Hematopoietic multipotent progenitor cell (in vitro differentiated cells): ENCODE data around the gene TSSK6. TPM values are rescaled to one million over a fixed set of nuclear protein-coding genes. Genes with fewer than 3 reads are reported as not detected.

Source experiments
- DNase-seq, 3 donors: peaks; one replicate each; pipeline ENCODE4 v3.0.0-alpha.2; 2011 to 2015; ENCODE audit warnings: low read depth in 2 of 3, low spot score in 2 of 3
- total RNA-seq: library from RNA; depleted of rRNA; stranded (reverse); fragments of >200 nt; gene quantifications from one replicate; pipeline ENCODE4 v1.2.3, GENCODE V29; 2012

The TSSK6 gene
- total RNA-seq, 1 donor, result 5.4 TPM

DNA sequence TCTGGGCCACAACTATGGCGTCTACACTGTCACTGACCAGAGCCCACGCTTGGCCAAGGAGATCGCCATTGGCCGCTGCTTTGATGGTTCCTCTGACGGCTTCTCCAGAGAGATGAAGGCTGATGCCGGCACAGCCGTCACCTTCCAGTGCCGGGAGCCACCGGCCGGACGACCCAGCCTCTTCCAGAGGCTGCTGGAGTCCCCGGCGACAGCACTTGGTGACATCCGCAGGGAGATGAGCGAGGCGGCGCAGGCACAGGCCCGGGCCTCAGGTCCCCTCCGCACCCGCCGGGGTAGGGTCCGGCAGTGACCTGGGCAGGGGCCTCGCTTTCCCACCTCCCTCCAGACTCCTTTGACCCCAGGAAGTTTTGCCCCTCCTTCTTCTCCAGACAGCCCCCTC is 30.4 kb upstream of the TSSK6 start:
- no peak for DNase-seq

DNA sequence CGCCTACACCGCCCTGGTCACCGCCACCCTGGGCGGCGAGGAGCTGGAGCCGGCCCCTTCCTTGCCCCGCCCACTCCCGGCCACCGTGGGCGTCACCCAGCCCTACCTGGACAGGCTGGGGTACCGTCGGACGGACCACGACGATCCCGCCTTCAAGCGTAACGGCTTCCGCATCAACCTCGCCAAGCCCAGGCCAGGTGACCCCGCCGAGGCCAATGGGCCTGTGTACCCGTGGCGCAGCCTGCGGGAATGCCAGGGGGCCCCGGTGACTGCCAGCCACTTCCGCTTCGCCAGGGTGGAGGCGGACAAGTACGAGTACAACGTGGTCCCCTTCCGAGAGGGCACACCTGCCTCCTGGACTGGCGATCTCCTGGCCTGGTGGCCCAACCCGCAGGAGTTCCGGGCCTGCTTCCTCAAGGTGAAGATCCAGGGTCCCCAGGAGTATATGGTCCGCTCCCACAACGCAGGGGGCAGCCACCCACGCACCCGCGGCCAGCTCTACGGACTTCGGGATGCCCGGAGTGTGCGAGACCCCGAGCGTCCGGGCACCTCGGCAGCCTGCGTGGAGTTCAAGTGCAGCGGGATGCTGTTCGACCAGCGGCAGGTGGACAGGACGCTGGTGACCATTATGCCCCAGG is 29.7 kb upstream of the TSSK6 start:
- DNase-seq, result no peak

DNA sequence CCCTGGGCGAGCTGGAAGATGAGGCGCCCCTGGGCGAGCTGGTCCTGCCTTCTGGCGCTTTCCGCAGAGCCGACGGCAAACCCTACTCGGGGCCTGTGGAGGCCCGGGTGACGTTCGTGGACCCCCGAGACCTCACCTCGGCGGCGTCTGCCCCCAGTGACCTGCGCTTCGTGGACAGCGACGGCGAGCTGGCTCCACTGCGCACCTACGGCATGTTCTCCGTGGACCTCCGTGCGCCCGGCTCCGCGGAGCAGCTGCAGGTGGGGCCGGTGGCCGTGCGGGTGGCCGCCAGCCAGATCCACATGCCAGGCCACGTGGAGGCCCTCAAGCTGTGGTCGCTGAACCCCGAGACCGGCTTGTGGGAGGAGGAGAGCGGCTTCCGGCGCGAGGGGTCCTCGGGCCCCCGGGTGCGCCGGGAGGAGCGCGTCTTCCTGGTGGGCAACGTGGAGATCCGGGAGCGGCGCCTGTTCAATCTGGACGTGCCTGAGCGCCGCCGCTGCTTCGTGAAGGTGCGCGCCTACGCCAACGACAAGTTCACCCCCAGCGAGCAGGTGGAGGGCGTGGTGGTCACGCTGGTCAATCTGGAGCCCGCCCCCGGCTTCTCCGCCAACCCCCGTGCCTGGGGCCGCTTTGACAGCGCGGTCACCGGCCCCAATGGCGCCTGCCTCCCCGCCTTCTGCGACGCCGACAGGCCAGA is 29.1 kb upstream of the TSSK6 start:
- DNase-seq, result no peak

DNA sequence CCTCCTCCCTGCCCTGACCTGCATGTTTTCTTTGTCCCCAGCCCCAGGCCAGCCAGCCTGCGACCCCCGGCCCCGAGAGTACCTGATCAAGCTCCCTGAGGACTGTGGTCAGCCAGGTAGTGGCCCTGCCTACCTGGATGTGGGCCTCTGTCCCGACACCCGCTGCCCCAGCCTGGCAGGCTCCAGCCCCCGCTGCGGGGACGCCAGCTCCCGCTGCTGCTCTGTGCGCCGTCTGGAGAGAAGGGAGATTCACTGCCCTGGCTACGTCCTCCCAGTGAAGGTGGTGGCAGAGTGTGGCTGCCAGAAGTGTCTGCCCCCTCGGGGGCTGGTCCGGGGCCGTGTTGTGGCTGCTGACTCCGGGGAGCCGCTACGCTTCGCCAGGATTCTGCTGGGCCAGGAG is 28.3 kb upstream of the TSSK6 start:
- no peak for DNase-seq

DNA sequence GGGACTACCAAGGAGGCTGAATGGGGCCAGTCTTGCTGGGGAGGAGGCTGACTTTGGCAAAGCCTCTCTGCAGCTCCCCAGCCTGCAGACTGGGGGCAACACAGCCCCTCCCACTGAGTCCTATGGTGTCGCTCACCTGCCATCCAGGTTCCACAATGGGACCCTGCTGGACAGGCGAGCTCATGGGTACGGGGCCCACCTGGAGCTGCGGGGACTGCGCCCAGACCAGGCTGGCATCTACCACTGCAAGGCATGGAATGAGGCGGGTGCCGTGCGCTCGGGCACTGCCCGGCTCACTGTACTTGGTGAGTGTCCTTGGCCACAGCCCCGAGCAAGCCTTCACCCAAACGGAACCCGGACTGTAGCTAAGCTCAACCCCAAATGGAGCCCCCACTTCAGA is 27.8 kb upstream of the TSSK6 start:
- DNase-seq, result no peak

DNA sequence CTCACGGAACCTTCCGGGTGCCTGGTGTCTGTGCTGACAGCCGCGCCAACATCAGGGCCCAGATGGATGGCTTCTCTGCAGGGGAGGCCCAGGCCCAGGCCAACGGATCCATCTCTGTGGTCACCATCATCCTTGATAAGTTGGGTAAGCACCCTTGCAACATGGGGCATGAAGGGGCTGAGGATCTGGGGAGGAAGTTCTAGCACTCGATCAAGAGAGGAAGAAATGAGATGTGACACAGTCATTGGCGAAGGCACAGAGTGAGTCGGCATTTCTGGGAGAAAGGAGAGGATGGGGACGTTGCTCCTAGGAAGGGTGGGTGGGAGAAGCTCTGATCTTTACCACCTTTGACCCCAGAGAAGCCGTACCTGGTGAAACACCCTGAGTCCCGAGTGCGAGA is 27.2 kb upstream of the TSSK6 start:
- no peak for DNase-seq

DNA sequence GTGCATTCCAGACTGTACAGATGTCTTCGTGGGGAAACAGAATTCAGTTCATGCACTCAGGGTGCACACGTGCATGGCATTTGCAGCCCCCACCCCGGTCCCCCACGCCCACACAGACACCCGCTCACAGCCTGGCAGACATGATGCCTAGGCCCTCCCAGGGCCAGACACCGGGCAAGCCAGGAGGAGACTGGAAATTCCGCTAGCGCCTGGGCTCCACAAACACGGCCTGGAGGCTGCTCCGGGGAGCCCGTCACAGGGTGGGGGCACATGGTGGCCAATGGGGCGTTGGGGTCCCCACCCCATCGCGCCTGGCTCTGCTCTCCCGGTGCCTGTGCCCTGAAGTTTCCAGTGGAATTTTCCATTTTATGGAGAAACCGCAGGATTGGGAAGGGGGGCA is 26.3 kb upstream of the TSSK6 start:
- DNase-seq, result no peak

DNA sequence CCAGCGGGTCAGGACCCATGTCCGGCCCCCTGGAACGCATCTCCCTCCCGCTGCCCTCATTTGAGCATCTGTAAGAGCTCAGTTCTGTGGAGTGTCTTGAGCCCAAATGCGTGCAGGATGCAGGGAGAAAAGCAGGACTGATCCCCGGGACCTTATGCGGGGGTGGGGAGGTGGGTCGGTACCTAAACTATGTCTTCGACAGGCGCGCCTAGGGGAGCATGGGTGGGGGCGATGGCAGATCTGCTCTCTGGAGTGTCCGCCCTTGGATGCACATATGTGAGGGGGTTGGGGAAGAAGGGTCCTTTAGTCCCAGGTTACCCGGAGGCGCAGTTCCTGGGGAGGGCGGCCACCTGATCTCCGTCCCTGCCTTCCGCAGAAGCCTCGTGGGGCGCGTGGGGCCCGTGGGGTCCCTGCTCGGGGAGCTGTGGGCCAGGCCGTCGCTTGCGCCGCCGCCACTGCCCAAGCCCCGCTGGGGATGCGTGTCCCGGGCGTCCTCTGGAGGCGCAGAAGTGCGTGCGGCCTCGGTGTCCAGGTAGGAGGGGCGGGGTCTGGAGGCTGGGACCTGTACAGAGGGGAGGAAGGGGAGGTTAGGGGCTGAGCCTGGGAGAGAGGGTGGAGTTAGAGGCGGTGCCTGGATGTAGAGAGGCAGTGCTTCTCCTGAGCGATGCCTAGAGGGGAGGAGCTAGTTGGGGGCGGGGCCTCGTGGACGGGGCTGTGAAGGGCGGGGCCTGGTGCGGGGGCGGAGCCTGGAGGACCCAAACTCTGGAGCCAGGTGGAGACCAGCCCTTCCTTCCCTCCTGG is 25.6 kb upstream of the TSSK6 start:
- DNase-seq, result peak in 2 of 3 donors; percentile 73 to 75

DNA sequence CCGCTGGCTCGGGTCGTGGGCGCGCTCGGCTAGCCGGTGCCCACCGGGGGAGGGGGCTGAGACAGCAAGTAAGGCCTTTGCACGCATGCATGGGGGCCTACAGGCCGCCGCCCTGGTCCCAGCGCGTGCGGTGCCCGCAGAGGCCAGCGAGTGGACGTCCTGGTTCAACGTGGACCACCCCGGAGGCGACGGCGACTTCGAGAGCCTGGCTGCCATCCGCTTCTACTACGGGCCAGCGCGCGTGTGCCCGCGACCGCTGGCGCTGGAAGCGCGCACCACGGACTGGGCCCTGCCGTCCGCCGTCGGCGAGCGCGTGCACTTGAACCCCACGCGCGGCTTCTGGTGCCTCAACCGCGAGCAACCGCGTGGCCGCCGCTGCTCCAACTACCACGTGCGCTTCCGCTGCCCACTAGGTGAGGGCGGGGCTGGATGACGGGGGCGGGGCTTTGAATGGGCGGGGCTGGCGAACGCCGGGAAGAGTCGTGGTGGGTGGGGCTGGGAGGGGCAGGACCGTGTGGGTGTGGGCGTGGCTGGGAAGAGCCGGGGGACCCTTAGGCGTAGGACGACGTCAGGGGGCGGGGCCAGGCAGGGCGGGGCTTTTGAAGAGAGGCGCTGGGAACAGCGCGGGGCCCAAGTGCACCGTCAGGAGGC is 24.8 kb upstream of the TSSK6 start:
- peak in 2 of 3 donors; percentile 70 to 80 for DNase-seq

DNA sequence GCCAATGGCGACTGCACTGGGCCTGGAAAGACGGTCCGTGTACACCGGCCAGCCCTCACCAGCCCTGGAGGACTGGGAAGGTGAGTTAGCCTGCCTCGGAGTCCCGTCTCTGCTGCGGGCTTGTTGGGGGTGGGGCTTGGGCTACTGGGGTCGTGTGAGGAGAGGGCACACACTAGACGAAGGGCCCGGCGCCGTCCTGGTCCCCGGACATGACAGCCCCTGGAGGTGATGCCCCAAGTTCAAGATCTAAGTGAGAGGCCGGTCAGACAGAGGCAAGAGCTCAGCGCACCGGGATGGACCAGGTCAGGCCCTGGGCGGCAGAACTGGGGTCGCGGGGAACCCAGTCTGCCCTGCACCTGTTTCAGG is 24.3 kb upstream of the TSSK6 start:
- DNase-seq, result no peak

DNA sequence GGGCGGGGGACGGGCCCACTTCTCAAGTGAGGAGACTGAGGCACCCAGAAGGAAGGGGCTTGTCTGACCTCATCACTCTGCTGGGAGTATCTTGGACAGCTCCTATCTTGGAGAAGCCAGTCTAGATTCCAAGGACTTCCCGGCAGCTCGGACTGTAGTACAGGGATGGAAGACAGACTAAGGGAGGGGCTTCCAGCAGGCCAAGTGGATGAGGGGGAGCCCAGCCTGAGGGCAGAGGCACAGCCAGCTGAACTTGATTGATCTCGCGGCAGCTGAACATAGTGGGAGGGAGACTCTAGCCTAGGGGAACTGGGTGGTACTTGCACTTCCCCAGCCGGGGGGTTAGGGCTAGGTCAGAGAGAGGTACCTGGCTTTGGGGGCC is 23.4 kb upstream of the TSSK6 start:
- DNase-seq, result peak in 1 of 3 donors; percentile 29

DNA sequence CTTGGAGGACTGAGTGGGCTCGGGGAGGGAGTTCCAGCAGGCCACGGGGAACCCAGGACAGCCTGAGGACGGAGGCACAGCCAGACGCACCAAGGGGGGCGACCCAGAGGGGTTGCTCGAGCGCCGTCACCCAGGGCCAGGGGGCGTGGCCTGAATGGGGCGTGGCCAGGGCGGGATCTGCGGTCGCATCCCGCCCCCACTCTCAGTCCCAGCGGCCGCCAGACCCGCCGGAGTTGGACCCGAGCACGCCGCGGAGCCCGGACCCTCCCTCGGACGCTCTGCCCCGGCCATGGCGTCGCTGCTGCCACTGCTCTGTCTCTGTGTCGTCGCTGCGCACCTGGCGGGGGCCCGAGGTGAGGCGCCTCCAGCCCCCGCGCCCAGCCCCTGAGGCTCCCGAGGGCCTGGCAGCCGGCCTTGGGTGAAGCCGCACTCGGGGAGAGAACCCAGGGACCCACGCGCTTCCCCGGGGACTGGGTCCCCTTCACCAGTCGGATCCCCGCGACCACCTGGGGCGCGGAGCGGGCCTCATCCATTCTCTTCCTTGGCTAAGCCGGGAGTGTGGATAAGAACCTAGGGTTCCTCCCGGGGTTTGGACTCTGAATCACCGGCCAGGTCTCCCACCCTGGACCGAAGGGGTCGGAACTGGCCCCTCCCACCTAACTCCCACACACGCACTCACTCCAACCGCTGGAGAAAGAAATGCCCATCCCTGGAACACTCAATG is 22.9 kb upstream of the TSSK6 start, which contains the start of gene CILP2:
Gene CILP2, plus strand, starts transcription at position 205 of the 724 bp plus-strand sequence. Its CDS starts 85 bp downstream, at position 290.
- peak in 2 of 3 donors; percentile 48 to 56 for DNase-seq

DNA sequence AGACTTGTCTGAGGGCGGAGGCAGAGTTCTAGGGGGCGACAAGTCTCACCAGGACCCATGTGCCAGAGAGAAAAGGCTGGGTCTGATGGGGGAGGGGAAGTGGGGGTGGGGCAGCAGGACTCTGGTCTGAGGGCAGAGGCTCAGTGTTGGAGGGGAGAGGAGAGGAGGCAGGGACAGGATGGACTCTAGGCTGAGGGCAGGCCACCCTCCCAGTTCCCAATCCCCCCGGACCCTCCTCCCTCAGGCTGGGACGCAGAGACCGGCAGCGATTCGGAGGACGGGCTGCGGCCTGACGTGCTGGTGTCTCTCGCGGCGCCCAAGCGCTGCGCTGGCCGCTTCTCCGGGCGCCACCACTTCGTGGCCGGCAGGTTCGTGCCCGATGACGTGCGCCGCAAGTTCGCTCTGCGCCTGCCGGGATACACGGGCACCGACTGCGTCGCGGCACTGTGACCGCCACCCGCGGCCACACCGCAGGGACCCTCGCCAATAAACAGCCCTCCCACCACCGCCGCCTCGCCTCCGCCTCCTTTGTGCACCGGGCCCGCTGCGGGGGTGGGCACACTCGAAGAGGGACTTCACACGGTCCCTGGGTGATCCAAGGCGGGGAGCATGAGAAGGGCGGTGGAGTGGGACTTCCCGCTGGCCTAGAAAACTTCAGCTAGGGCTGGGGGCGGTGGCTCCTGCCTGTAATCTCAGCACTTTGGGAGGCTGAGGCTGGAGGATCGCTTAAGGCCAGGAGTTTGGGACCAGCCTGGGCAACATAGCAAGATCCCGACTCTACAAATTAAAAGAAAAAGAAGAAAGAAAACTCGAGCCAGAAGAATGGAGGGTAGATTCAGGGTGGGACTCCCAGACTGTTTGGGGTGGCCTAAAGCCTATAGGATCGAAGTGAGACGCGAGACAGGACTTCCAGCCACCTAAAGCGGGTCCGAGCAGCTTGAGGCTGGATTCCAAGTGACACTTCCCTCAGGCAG is 22.0 kb upstream of the TSSK6 start:
- DNase-seq, result no peak

DNA sequence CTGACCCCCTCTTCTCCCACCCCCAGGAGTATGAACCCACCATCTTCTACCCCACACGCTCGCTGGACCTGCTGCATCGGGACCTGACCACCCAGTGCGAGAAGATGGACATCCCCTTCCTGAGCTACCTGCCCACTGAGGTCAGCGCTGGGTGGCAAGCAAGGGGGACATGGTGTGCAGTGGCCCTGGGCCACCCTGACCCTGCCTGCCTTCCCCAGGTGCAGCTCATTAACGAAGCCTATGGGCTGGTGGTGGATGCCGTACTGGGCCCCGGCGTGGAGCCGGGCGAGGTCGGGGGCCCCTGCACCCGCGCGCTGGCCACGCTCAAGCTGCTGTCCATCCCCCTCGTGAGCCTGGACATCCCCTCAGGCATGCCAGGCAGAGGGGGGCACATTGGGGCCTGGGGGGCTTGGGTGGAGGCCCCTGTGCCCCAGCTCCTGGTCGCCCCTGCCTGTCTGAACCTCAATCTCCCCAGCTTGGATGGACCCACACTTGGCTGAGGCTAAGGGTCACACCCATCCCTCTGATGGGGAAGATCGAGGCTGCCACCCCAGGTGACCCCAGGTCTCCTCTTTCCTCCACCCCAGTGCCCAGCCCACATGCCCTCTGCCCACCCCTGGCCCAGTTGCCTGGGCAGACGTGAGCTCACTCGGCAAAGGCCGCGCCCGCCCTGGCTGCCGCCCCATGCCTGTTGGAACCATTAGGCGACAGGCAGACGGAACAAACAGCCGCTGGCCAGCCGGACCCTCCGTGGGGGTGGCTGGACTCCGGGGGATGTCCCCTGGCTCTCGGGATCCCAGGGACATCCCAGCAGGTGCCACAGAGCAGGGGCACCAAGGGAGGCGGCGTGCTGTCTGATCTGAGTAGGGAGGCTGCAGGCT is 20.2 kb upstream of the TSSK6 start:
- DNase-seq, result no peak

DNA sequence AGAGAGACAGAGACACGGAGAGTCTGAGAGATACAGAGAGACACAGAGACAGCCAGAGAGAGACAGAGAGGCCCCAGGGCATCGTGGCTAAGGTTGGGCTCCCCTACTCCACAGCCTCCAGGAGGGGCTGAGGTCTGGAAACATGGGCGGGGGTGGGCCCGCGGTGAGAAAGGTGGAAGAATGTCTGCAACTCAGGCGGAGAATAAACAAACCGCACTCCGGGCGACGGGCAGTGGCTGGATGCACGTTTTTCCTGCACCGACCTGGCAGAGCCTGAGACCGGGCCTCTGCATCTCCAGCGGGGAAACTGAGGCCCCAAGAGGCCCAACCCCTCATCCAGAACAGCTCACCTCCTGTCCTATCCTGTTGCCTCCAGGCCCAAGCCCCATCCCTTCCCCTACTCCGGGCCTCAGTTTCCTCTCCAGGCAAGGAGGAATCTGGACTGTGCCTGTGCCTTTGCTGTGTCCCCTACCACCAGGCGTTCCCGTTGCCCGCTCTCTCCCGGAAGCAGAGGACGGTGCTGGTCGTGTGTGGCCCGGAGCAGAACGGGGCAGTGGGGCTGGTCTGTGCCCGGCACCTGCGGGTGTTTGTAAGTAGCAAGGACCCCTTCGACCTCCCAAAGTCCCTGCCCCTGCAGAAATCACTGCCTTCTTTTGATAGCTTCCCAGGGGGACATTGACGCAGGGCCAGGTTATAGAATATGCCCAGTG is 19.4 kb upstream of the TSSK6 start:
- DNase-seq, result no peak

DNA sequence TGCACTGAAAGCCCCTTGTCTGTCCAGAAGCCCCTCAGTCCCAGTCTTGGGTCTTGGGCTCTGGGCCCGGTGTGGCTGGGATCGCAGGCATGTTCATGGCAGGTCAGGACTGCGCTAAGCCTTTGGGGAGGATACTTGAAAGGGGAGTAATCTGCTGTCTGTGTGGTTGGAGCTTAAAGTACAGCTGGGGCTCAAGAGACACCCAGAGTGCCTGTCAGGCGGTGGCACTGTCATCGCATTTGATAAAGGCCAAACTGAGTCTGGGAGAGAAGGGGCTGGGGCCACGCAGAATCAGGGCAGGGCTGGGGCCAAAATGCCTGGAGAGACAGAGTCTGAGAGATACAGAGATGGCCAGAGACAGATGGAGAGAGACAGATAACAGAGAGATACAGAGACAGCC is 18.5 kb upstream of the TSSK6 start:
- no peak for DNase-seq

DNA sequence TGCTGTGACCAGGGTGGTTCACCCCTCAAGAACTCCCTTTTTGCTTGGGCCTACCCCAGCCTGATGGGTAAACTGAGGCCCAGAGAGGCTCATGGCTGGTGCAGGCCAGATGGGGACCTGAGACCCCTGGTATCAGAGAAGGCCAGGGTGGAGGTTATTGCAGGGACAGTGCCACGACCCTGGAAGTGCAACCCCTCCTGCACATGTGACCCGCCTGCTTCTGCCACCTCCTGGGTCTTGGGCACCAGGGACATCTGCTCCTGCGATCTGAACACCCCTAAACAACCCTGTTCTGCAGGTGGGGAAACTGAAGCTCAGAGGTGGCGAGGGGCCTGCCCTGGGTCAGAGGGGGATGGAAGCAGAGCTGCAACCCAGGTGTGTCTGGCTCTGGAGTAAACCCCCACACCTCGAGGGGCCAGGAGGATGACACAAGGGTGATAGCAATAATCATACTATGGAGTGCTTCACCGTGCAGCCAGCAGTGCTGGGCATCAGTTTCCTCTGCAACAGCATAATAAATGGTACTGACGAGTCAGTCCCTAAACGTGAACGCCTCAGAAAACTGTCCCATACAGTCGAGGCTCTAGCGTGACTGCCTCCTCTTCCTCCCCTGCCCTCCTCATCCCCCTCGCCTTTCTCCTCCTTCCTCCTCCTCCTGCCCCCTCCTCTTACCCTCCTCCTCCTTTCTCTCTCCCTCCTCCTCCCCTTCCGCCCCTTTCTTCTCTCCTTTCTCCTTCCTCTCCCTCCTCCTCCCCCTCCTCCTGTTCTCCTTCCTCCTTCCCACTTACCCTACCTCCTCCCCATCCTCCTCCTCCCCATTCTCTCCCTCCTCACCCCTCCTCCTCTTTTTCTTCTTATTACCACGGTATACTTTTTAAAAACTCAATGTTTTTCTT is 17.7 kb upstream of the TSSK6 start:
- no peak for DNase-seq
